Bronchial epithelial cell (primary cell): Measurements from ENCODE around the gene GRIK5. TPM values are rescaled to one million over a fixed set of nuclear protein-coding genes. Genes with fewer than 3 reads are reported as not detected.

Experiments
- DNase-seq: peaks from one replicate; pipeline ENCODE4 v3.0.0-alpha.2; 2010; ENCODE audit warnings: low read depth
- FAIRE-seq: peaks from 2 replicates; lab custom pipeline; 2011; peaks lifted over from hg19 to GRCh38; lab: Jason Lieb, UNC
- H3K27me3 ChIP-seq: 2 replicates; pipeline ENCODE4 v1.5.1; 2011; ENCODE audit warnings: low read length; ENCODE audit not compliant: control insufficient read depth, insufficient read depth
- H3K36me3 ChIP-seq: 2 replicates; pipeline ENCODE4 v1.5.1; 2011; ENCODE audit warnings: low read length; ENCODE audit not compliant: control insufficient read depth, insufficient read depth
- H3K4me3 ChIP-seq: 2 replicates; pipeline ENCODE4 v1.5.1; 2011; ENCODE audit warnings: mild to moderate bottlenecking, low read depth, low read length, control low read depth
- CTCF ChIP-seq: IDR thresholded peaks from 2 replicates; pipeline ENCODE4 v1.5.1; 2011; ENCODE audit warnings: mild to moderate bottlenecking, moderate library complexity, low read length, control low read depth, inconsistent platforms; ENCODE audit not compliant: insufficient read depth, severe bottlenecking
- total RNA-seq: library from RNA; depleted of rRNA; stranded (reverse); fragments of >200 nt; gene quantifications from 2 replicates; pipeline ENCODE4 v1.2.1, GENCODE V29; 2014

The GRIK5 gene
- total RNA-seq, 1 donor from 2014 or later: under 0.01 TPM

GRCh38 chr19:42028304-42029216, 41.4 kb downstream of the GRIK5 start:
- H3K36me3 ChIP-seq: no peaks in the 10 kb centered on the region
- DNase-seq (no peak), FAIRE-seq (no peak)
- TF ChIP-seq CTCF: peak; percentile 72
- peaks cover 2% of the 10 kb centered on the region for H3K27me3 ChIP-seq
- no peak overlapping the region for H3K4me3 ChIP-seq

- H3K36me3 ChIP-seq: no peaks in the 10 kb centered on the region
- DNase-seq: no peak
- no peak for TF ChIP-seq CTCF
- peaks cover 2% of the 10 kb centered on the region for H3K27me3 ChIP-seq
- no peak overlapping the region for H3K4me3 ChIP-seq
- FAIRE-seq: no peak
Measured at GRCh38 chr19:42024622-42025111, 45.3 kb downstream of the GRIK5 start.

GRCh38 chr19:42023943-42024260, 46.1 kb downstream of the GRIK5 start:
- no peaks in the 10 kb centered on the region for H3K36me3 ChIP-seq
- H3K27me3 ChIP-seq: peaks cover 2% of the 10 kb centered on the region
- FAIRE-seq (no peak), DNase-seq (no peak)
- H3K4me3 ChIP-seq: no peak overlapping the region
- TF ChIP-seq CTCF: no peak

- H3K36me3 ChIP-seq: no peaks in the 10 kb centered on the region
- DNase-seq (peak; percentile 9), FAIRE-seq (no peak)
- peaks cover 2% of the 10 kb centered on the region for H3K27me3 ChIP-seq
- TF ChIP-seq CTCF: peak; percentile 50
- H3K4me3 ChIP-seq: no peak overlapping the region
Measured at GRCh38 chr19:42023121-42023942, 46.7 kb downstream of the GRIK5 start.

GRCh38 chr19:42022616-42023015, 47.4 kb downstream of the GRIK5 start:
- FAIRE-seq: no peak
- Histone ChIP-seq H3K36me3 (no peaks in the 10 kb centered on the region), H3K27me3 (peaks cover 2% of the 10 kb centered on the region), H3K4me3 (no peak overlapping the region)
- no peak for DNase-seq
- no peak for TF ChIP-seq CTCF
